ENCODE measurements around the gene ADAMTS12. TPM values are rescaled to one million over a fixed set of nuclear protein-coding genes. Genes with fewer than 3 reads are reported as not detected.

Gene ADAMTS12
- total and polyA plus RNA-seq, 2 experiments from 2014 or later, result 9.1 to 17.1 TPM

DNA sequence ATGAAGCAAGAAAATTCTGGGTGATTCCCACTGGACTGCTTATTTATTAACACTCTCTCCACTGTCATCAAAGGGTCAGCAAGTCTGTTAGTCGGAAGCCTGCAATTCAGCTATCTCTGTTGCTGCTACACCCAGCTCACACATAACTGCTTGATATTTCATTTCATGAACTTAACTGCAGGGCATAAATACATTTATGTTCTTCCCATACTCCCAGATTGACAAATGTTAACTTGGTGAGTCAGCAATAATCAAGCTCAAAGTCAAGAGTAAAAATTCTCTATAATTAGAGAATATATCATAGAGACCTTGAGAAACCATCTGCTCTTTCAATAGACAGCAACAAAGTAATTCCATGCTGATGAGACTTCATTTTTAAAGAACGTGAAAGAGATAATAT lies 198.8 kb downstream of the ADAMTS12 start:
- no peaks in the 10 kb centered on the region for H3K27me3 ChIP-seq (ENCODE audit: insufficient read depth)
- peaks cover 19% of the 10 kb centered on the region for H3K9me3 Mint-ChIP-seq
- H3K79me2 ChIP-seq (replicated peaks; ENCODE audit: insufficient read depth), result no peaks in the 10 kb centered on the region
- H3K4me1 Mint-ChIP-seq, result peaks cover 11% of the 10 kb centered on the region; the same call in 2 of the 3 replicates
- no peak overlapping the region for H3K27ac ChIP-seq (ENCODE audit: low read depth)
- H3K36me3 ChIP-seq (ENCODE audit: insufficient read depth), result 0 out of 2 replicates have a peak, but pooled peaks cover 3% of the 10 kb centered on the region
- H3K27me3 Mint-ChIP-seq (ENCODE audit: insufficient read depth, low read depth, poor library complexity), result no peaks in the 10 kb centered on the region
- H3K4me3 ChIP-seq, result no peak overlapping the region
- DNase-seq (ENCODE audit: low spot score) (no peak), ATAC-seq (no peak)
- H3K36me3 Mint-ChIP-seq (ENCODE audit: low read depth), result peaks cover 12% of the 10 kb centered on the region; the same call in 2 of the 3 replicates
- H2AFZ ChIP-seq, result no peak overlapping the region
- H3F3A ChIP-seq (replicated peaks; ENCODE audit: low read depth), result no peaks in the 10 kb centered on the region
- no peak overlapping the region for H3K4me3 Mint-ChIP-seq
- peaks cover 2% of the 10 kb centered on the region; the same call in 1 of the 2 replicates for H3K4me1 ChIP-seq (ENCODE audit: insufficient read depth)
- H3K9me2 ChIP-seq (ENCODE audit: insufficient read depth), result peaks cover 18% of the 10 kb centered on the region; the same call in 1 of the 2 replicates
- no peak overlapping the region for H3K27ac Mint-ChIP-seq
- H3K4me2 ChIP-seq, result no peak overlapping the region
- H4K20me1 ChIP-seq (replicated peaks; ENCODE audit: insufficient read depth), result no peaks in the 10 kb centered on the region
- TF ChIP-seq, protein P1, sequence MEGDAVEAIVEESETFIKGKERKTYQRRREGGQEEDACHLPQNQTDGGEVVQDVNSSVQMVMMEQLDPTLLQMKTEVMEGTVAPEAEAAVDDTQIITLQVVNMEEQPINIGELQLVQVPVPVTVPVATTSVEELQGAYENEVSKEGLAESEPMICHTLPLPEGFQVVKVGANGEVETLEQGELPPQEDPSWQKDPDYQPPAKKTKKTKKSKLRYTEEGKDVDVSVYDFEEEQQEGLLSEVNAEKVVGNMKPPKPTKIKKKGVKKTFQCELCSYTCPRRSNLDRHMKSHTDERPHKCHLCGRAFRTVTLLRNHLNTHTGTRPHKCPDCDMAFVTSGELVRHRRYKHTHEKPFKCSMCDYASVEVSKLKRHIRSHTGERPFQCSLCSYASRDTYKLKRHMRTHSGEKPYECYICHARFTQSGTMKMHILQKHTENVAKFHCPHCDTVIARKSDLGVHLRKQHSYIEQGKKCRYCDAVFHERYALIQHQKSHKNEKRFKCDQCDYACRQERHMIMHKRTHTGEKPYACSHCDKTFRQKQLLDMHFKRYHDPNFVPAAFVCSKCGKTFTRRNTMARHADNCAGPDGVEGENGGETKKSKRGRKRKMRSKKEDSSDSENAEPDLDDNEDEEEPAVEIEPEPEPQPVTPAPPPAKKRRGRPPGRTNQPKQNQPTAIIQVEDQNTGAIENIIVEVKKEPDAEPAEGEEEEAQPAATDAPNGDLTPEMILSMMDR (conservative IDR thresholded peaks at IDR 0.05; ENCODE audit: low read depth in 2 of 2), result no peak
- no peak for TF ChIP-seq EZH2 (IDR thresholded peaks at IDR 0.05; ENCODE audit: low read depth, unreplicated experiment)
- TF ChIP-seq CREB1 (CRISPR knock-in tag; IDR thresholded peaks at IDR 0.05; ENCODE audit: low read depth), result no peak
- no peak for TF ChIP-seq NANOG (IDR thresholded peaks at IDR 0.05; ENCODE audit: borderline replicate concordance)
- no peak for TF ChIP-seq POLR2AphosphoS5 (IDR thresholded peaks at IDR 0.05; ENCODE audit: low read depth)
- TF ChIP-seq EZH2phosphoT487 (IDR thresholded peaks at IDR 0.05; ENCODE audit: unreplicated experiment), result no peak
- no peak for TF ChIP-seq JUNB (IDR thresholded peaks at IDR 0.05; ENCODE audit: unreplicated experiment)
- TF ChIP-seq ZNF331 (CRISPR knock-in tag; IDR thresholded peaks at IDR 0.05; ENCODE audit: low read depth), result no peak
- TF ChIP-seq ZNF462 (CRISPR knock-in tag; IDR thresholded peaks at IDR 0.05), result no peak
- TF ChIP-seq STAT1 (IDR thresholded peaks at IDR 0.05; ENCODE audit: unreplicated experiment), result no peak
- TF ChIP-seq, protein P2, sequence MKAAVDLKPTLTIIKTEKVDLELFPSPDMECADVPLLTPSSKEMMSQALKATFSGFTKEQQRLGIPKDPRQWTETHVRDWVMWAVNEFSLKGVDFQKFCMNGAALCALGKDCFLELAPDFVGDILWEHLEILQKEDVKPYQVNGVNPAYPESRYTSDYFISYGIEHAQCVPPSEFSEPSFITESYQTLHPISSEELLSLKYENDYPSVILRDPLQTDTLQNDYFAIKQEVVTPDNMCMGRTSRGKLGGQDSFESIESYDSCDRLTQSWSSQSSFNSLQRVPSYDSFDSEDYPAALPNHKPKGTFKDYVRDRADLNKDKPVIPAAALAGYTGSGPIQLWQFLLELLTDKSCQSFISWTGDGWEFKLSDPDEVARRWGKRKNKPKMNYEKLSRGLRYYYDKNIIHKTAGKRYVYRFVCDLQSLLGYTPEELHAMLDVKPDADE (IDR thresholded peaks at IDR 0.05), result no peak
- TF ChIP-seq REST (IDR thresholded peaks at IDR 0.05; ENCODE audit: unreplicated experiment), result no peak
- TF ChIP-seq ZNF114 (CRISPR knock-in tag; IDR thresholded peaks at IDR 0.05), result no peak

Measured in GM23338 (cell line).